ENCODE measurements around the gene RPL18.

RPL18 gene

DNA sequence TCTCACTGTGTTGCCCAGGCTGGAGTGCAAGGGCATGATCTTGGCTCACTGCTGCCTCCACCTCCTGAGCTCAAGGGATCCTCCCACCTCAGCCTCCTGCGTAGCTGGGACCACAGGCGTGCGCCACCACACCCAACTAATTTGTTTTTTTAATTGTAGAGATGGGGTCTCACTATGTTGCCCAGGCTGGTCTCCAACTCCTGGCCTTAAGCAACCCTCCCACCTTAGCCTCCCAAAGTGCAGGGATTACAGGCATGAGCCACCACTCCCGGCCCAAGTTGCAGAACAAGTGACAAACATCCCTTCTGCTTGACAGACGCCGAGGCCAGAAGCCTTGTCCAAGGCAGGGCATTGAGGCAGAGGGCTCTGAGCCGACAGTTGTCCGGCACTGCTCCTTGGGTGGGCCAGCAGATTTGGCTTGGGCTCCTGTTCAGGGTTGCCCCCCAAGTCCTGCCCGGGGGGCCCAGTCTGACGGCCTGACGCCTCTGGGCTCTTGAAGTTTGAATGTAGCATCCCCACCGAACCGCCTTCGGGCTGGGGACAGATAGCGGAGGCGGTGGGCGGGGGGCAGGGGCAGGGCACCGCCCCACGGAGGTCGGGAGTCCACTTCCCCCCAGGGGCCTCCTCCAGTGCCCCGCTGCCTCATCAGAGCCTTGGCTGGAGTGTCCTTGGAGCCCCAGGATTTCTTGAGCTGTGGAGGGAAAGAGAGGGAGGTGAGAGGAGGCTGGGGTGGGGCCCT lies 18.1 kb downstream of the RPL18 start:
- TF ChIP-seq, protein P1, sequence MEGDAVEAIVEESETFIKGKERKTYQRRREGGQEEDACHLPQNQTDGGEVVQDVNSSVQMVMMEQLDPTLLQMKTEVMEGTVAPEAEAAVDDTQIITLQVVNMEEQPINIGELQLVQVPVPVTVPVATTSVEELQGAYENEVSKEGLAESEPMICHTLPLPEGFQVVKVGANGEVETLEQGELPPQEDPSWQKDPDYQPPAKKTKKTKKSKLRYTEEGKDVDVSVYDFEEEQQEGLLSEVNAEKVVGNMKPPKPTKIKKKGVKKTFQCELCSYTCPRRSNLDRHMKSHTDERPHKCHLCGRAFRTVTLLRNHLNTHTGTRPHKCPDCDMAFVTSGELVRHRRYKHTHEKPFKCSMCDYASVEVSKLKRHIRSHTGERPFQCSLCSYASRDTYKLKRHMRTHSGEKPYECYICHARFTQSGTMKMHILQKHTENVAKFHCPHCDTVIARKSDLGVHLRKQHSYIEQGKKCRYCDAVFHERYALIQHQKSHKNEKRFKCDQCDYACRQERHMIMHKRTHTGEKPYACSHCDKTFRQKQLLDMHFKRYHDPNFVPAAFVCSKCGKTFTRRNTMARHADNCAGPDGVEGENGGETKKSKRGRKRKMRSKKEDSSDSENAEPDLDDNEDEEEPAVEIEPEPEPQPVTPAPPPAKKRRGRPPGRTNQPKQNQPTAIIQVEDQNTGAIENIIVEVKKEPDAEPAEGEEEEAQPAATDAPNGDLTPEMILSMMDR (conservative IDR thresholded peaks at IDR 0.05; ENCODE audit: low read depth, low read length): no peak
- H3K4me3 ChIP-seq (ENCODE audit: low read depth, low read length): no peak overlapping the region
- no peak for DNase-seq (ENCODE audit: low read depth)

DNA sequence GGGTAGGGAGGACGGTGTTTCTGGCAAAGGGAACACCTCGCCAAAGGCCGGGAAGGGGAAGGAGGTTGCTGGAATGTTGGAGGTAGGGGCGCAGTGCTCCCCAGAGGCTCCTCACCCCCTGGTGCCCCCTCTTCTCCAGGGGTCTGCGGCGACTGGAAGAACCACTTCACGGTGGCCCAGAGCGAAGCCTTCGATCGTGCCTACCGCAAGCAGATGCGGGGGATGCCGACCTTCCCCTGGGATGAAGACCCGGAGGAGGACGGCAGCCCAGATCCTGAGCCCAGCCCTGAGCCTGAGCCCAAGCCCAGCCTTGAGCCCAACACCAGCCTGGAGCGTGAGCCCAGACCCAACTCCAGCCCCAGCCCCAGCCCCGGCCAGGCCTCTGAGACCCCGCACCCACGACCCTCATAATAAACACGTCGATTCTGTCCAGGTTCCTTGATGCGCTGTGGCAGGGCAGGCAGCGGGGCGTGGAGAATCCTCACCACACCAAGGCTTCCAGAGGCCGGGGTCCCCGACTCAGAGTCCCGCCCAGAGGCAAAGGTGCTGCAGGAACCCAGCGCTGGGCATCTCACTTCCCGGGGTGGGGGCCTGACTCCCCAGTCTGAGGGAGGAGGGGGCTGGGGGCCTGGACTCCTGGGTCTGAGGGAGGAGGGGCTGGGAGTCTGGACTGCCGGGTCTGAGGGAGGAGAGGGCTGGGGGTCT lies 19.8 kb downstream of the RPL18 start:
- no peak for DNase-seq (ENCODE audit: low read depth)
- TF ChIP-seq, protein P1 (conservative IDR thresholded peaks at IDR 0.05; ENCODE audit: low read depth, low read length): no peak
- no peak overlapping the region for H3K4me3 ChIP-seq (ENCODE audit: low read depth, low read length)

DNA sequence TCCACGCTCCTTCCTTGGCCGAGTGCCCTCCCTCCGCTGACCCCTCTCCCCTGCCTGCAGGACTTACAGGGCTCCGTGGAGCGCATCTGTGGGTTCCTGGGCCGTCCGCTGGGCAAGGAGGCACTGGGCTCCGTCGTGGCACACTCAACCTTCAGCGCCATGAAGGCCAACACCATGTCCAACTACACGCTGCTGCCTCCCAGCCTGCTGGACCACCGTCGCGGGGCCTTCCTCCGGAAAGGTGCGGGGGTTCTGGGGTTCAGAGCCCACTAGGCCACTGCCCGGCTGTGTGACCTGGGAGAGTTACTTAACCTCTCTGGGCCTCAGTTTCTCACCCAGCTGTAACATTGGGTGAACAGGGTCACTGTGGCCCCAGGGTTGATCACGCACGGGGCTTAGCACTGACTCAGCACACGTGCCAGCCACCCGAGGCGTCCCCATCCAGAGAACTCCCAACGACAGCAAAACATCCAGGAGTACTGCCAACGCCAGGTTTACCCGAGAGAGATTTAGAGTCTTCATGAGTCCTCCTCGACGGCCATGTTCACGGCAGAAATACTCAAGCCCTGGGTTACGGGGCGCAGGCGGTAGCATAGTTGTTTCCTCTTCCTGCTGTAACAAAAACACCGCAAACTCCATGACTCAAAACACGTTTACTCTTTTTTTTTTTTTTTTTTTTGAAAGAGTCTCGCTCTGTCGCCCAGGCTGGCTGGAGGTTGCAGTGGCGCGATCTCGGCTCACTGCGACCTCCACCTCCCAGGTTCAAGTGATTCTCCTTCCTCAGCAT lies 22.1 kb downstream of the RPL18 start:
- no peak for DNase-seq (ENCODE audit: low read depth)
- no peak overlapping the region for H3K4me3 ChIP-seq (ENCODE audit: low read depth, low read length)
- TF ChIP-seq, protein P1 (conservative IDR thresholded peaks at IDR 0.05; ENCODE audit: low read depth, low read length): no peak

DNA sequence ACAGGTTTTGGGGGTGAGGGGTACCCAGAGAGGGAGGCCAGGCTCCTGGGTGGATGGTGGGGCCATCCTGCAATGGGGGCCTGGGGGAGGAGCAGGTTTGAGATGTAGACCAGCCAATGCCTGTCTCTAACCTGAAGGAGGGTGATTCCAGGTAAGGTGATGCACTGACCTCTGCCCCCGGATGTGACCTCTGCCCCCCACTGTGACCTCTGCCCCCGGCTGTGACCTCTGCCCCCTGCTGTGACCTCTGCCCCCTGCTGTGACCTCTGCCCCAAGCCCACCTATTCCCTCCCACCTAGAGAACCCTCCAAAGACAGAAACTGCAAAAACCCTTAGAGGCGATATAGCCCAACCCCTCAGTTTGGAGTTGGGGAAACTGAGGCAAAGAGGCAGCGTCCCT lies 22.7 kb downstream of the RPL18 start:
- TF ChIP-seq, protein P1 (conservative IDR thresholded peaks at IDR 0.05; ENCODE audit: low read depth, low read length): no peak
- no peak overlapping the region for H3K4me3 ChIP-seq (ENCODE audit: low read depth, low read length)
- DNase-seq (ENCODE audit: low read depth): no peak

DNA sequence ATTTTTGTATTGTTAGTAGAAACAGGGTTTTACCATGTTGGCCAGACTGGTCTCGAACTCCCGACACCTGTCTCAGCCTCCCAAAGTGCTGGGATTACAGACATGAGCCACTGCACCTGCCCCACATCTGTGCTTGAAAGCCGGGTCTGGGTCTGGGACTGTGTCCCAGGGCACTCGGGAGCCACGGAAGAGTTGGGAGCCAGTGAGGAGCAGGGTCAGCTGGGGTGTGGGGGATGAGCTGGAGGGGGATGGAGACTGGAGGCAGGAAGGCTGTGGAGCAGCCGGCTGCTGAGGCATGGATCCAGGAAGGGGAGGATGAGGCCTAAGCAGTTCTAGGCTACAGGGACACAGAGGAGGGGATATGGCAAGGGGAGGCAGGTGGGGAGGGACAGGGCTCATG lies 23.1 kb downstream of the RPL18 start:
- TF ChIP-seq, protein P1 (conservative IDR thresholded peaks at IDR 0.05; ENCODE audit: low read depth, low read length): no peak
- DNase-seq (ENCODE audit: low read depth): no peak
- H3K4me3 ChIP-seq (ENCODE audit: low read depth, low read length): no peak overlapping the region

DNA sequence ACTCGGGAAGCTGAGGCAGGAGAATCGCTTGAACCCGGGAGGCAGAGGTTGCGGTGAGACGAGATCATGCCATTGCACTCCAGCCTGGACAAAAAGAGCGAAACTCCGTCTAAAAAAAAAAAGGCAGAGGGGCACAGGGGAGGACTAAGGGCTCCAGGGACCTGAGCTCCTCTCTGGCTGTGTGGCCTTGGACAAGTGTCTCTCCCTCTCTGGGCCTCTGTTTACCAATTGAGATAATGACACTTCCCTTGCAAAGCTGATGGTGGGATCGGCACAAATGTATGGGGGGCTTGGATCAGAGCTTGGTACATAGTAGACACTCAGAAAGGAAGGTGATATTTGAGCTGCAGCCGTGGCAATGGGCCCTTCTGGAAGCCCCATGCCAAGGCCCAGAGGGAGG lies 23.8 kb downstream of the RPL18 start:
- no peak overlapping the region for H3K4me3 ChIP-seq (ENCODE audit: low read depth, low read length)
- TF ChIP-seq, protein P1 (conservative IDR thresholded peaks at IDR 0.05; ENCODE audit: low read depth, low read length): no peak
- no peak for DNase-seq (ENCODE audit: low read depth)
